ENCODE data around the gene MID1.

Gene MID1

DNA sequence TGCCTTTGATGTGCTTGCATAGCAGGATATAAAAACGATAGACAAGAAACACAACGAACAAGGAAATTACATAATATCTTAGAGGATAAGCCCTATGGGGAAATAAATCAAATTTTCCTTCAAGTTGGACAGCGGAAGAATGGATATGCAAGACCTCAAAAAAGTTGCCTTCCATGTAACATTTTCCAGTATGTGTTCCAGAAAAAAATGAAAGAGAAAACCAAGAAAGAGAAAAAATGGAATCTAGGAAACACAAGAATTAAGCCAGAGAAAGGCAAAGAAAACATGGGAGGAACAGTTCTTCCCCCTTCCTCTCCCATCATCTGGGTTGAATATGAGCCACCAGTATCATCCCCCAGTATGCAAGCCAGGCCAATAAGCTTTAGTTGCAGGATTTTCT lies 34.6 kb upstream of the MID1 start:
- H3K27me3 Mint-ChIP-seq (ENCODE audit: low read depth, poor library complexity) = no peaks in the 10 kb centered on the region
- no peak overlapping the region for H3K27ac Mint-ChIP-seq
- peaks cover 27% of the 10 kb centered on the region for H3K36me3 Mint-ChIP-seq (ENCODE audit: low read depth)
- no peak for DNase-seq
- H3K4me1 Mint-ChIP-seq = peaks cover 15% of the 10 kb centered on the region
- no peak overlapping the region for H3K4me3 Mint-ChIP-seq
- H3K9me3 Mint-ChIP-seq = peaks cover 54% of the 10 kb centered on the region
- TF ChIP-seq CTCF (IDR thresholded peaks at IDR 0.05) = no peak

DNA sequence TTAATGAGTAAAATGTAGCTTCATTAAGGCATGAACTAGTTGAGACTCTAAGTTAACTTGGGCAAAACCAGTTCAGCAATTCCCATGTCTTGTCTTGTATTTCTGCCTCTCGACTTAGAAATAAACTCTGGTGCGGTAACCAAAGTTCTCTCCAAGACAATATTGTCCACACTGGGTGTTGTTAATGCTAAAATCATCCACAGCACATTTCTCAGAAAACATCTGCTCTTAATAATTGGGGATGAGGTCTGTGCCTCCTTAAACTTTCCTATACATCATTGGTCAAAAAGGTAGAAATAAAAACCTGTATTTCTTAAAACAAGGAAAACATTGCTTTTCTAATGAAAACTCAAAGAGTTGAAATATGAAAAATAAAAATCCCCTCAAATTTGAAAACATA lies 32.9 kb upstream of the MID1 start:
- H3K4me3 Mint-ChIP-seq = no peak overlapping the region
- TF ChIP-seq CTCF (IDR thresholded peaks at IDR 0.05) = no peak
- peaks cover 57% of the 10 kb centered on the region for H3K9me3 Mint-ChIP-seq
- H3K4me1 Mint-ChIP-seq = peaks cover 5% of the 10 kb centered on the region
- no peak overlapping the region for H3K27ac Mint-ChIP-seq
- peaks cover 27% of the 10 kb centered on the region for H3K36me3 Mint-ChIP-seq (ENCODE audit: low read depth)
- H3K27me3 Mint-ChIP-seq (ENCODE audit: low read depth, poor library complexity) = no peaks in the 10 kb centered on the region
- DNase-seq = no peak

DNA sequence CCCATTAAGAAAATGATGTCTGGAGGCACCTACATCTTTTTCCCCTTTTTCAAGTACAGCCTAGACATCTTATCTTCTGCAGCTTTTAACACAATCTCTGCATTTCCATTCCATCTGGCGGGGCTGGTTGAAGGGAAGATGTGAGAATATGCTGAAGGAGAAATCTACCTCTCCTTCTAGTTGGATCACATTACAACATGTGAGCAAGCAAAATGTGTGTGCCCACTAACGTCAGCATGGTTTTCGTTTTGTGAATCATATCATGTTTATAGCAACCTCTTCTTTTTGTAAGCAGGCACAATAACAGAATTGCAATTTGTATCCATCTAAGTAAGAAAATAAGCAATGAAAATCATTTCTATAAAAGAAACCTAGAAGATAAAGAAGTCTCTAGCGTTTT lies 28.9 kb upstream of the MID1 start:
- H3K36me3 Mint-ChIP-seq (ENCODE audit: low read depth) = peaks cover 37% of the 10 kb centered on the region
- H3K9me3 Mint-ChIP-seq = peaks cover 49% of the 10 kb centered on the region
- no peak for TF ChIP-seq CTCF (IDR thresholded peaks at IDR 0.05)
- H3K4me3 Mint-ChIP-seq = no peak overlapping the region
- no peak overlapping the region for H3K27ac Mint-ChIP-seq
- peaks cover 5% of the 10 kb centered on the region for H3K4me1 Mint-ChIP-seq
- no peaks in the 10 kb centered on the region for H3K27me3 Mint-ChIP-seq (ENCODE audit: low read depth, poor library complexity)
- no peak for DNase-seq

DNA sequence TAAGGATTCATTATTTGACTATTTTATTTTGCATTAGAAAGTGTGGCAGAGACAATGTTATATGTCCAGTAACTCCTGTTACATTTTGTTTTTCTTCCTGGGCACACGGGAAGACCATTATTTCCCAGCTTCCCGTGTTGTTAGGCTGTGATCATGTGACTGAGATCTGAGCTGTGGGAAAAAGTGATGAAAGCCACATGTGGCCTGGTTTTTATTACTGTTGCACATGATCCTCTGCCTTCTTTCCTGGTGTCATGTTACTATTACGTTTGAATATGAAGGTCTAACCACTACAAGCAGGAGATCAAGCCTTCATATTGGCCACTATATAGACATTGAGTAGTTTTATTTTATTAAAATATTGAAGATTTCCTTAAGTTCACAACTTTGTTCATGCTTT lies 28.2 kb upstream of the MID1 start:
- peaks cover 49% of the 10 kb centered on the region for H3K9me3 Mint-ChIP-seq
- H3K4me3 Mint-ChIP-seq = no peak overlapping the region
- H3K27ac Mint-ChIP-seq = no peak overlapping the region
- no peak for TF ChIP-seq CTCF (IDR thresholded peaks at IDR 0.05)
- no peak for DNase-seq
- peaks cover 5% of the 10 kb centered on the region for H3K4me1 Mint-ChIP-seq
- no peaks in the 10 kb centered on the region for H3K27me3 Mint-ChIP-seq (ENCODE audit: low read depth, poor library complexity)
- peaks cover 40% of the 10 kb centered on the region for H3K36me3 Mint-ChIP-seq (ENCODE audit: low read depth)

- Mint-ChIP-seq H3K36me3 (ENCODE audit: low read depth) (peaks cover 44% of the 10 kb centered on the region), H3K4me1 (peaks cover 26% of the 10 kb centered on the region), H3K4me3 (no peak overlapping the region), H3K9me3 (peaks cover 51% of the 10 kb centered on the region), H3K27me3 (ENCODE audit: low read depth, poor library complexity) (no peaks in the 10 kb centered on the region), H3K27ac (no peak overlapping the region)
- no peak for DNase-seq
- TF ChIP-seq CTCF (IDR thresholded peaks at IDR 0.05) = no peak
Measured at GRCh38 chrX:10636851-10637250, 16.5 kb upstream of the MID1 start.

DNA sequence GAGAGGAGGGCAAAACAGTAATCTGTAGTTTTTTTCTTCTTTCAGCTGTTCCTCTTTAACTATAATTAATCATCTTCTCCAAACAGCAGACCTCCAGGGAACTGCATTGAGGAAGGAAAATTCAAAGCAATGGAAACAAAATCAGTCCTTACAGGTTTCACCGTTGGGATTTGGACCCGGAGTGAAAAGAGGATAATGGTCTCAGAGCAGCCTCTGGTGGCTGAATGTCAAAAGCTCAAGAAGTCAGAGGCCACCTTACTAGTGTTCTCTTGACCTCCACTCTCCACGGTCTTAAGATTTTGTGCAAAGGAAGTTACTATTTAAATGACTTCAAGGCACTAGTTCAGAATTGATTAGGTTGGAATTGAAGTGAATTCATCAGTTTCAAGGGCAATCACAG lies 16.0 kb upstream of the MID1 start:
- peaks cover 46% of the 10 kb centered on the region for H3K9me3 Mint-ChIP-seq
- no peak for DNase-seq

More for the DNA sequence above, 16.0 kb upstream of the MID1 start:
- TF ChIP-seq CTCF (IDR thresholded peaks at IDR 0.05) = peak; percentile 47
- Mint-ChIP-seq H3K4me3 (no peak overlapping the region), H3K36me3 (ENCODE audit: low read depth) (peaks cover 39% of the 10 kb centered on the region), H3K4me1 (peaks cover 26% of the 10 kb centered on the region), H3K27me3 (ENCODE audit: low read depth, poor library complexity) (no peaks in the 10 kb centered on the region), H3K27ac (no peak overlapping the region)

Data from nephron progenitor cell (in vitro differentiated cells).